HepG2 (cell line): Measurements from ENCODE around the gene PASK. TPM values are rescaled to one million over a fixed set of nuclear protein-coding genes. Genes with fewer than 3 reads are reported as not detected.

Source experiments
- ATAC-seq: fragments of 200-7000 bp; cut with Tn5 transposase; 3 replicates; pipeline ENCODE4 v1.9.1; 2020; ENCODE audit warnings: mild to moderate bottlenecking, moderate library complexity
- BruUV-seq: library from RNA; stranded (reverse); fragments of 400-500 nt; replicated peaks from 2 replicates; lab custom pipeline; 2021; lab: Mats Ljungman, UMichigan
- CTCF ChIA-PET: fragments of 300-600 bp; formaldehyde crosslinking; extraction: SDS; loops from one replicate; lab custom pipeline; 2021; ENCODE audit warnings: low total read pairs, inconsistent platforms, low intra/inter-chr PET ratio; lab: Yijun Ruan, JAX
- POLR2A ChIA-PET: fragments of 350-600 bp; sonication (Branson Sonifier 250); formaldehyde crosslinking; loops from one replicate; lab custom pipeline; 2020; ENCODE audit warnings: antibody characterized with exemption, inconsistent platforms; lab: Yijun Ruan, JAX
- DNase-seq: peaks from one replicate; pipeline ENCODE4 v3.0.0-alpha.2; 2015; ENCODE audit warnings: low spot score
- FAIRE-seq: peaks from 3 replicates; lab custom pipeline; 2011; peaks lifted over from hg19 to GRCh38; lab: Jason Lieb, UNC
- H2AFZ ChIP-seq: one replicate; pipeline ENCODE4 v1.6.1; 2011; ENCODE audit warnings: low read length, inconsistent platforms
- H3K27ac ChIP-seq: fragments of 300-600 bp; 3 replicates; pipeline ENCODE4 v1.8.0; 2011; ENCODE audit warnings: mixed run types, mild to moderate bottlenecking, mixed read lengths, low read length, inconsistent platforms; ENCODE audit not compliant: insufficient read depth; ENCODE audit errors: extremely low read length
- H3K27me3 ChIP-seq, 2 experiments: fragments of 200-600 bp in 1 of 2; 2 replicates in 1 of 2; 3 replicates in 1 of 2; pipeline versions ENCODE4 v1.6.0 to v1.8.0; 2011; ENCODE audit warnings: low read length in 2 of 2, mild to moderate bottlenecking in 2 of 2, moderate library complexity in 2 of 2, inconsistent platforms in 1 of 2; ENCODE audit not compliant: insufficient read depth in 2 of 2, control insufficient read depth in 1 of 2
- H3K36me3 ChIP-seq, 2 experiments: fragments of 200-600 bp in 1 of 2; replicated peaks in 1 of 2; 2 replicates in 1 of 2; 3 replicates in 1 of 2; pipeline versions ENCODE4 v1.5.1 to v1.8.0; 2011; ENCODE audit warnings: low read length in 2 of 2, inconsistent platforms in 1 of 2; ENCODE audit not compliant: insufficient read depth in 2 of 2, control insufficient read depth in 1 of 2
- H3K4me1 ChIP-seq: 2 replicates; pipeline ENCODE4 v1.5.1; 2012; ENCODE audit warnings: low read length, inconsistent platforms; ENCODE audit not compliant: insufficient read depth
- H3K4me2 ChIP-seq: 2 replicates; pipeline ENCODE4 v1.6.0; 2011; ENCODE audit warnings: low read depth, low read length, inconsistent platforms
- H3K4me3 ChIP-seq, 3 experiments: fragments of 200-600 bp in 1 of 3; sonication (generic), shearing (Covaris generic) in 1 of 3; replicated peaks in 1 of 3; 2 replicates each; pipeline ENCODE4 v1.5.1; 2011 to 2016; ENCODE audit warnings: low read length in 3 of 3, inconsistent platforms in 2 of 3, low read depth in 2 of 3, mild to moderate bottlenecking in 2 of 3, control low read depth in 1 of 3, mixed read lengths in 1 of 3; ENCODE audit not compliant: insufficient read depth in 1 of 3
- H3K79me2 ChIP-seq: one replicate; pipeline ENCODE4 v1.6.1; 2011; ENCODE audit warnings: low read length, inconsistent platforms; ENCODE audit not compliant: insufficient read depth
- H3K9ac ChIP-seq: 2 replicates; pipeline ENCODE4 v1.6.0; 2011; ENCODE audit warnings: mild to moderate bottlenecking, low read depth, low read length, inconsistent platforms; ENCODE audit not compliant: insufficient read depth
- H3K9me3 ChIP-seq: 2 replicates; pipeline ENCODE4 v1.5.1; 2012; ENCODE audit warnings: mild to moderate bottlenecking, low read length
- H4K20me1 ChIP-seq: 2 replicates; pipeline ENCODE4 v1.6.0; 2011; ENCODE audit warnings: inconsistent platforms, mild to moderate bottlenecking, low read length, moderate library complexity; ENCODE audit not compliant: insufficient read depth
- CREB1 ChIP-seq, 2 experiments: fragments of 450-650 bp in 1 of 2; IDR thresholded peaks; 2 replicates each; pipeline ENCODE4 v1.6.1; 2016 to 2017; ENCODE audit warnings: control low read depth in 1 of 2, mild to moderate bottlenecking in 1 of 2, missing compliant biosample characterization in 1 of 2, missing genetic modification characterization in 1 of 2
- KAT2B ChIP-seq: fragments of 150-350 bp; IDR thresholded peaks from 2 replicates; pipeline ENCODE4 v1.6.1; 2014; ENCODE audit warnings: low read depth, low read length, borderline replicate concordance
- PLRG1 ChIP-seq: fragments of 450-650 bp; conservative IDR thresholded peaks from 2 replicates; pipeline ENCODE4 v1.6.1; 2016
- RBM39 ChIP-seq: fragments of 200-400 bp; formaldehyde crosslinking; IDR thresholded peaks from one replicate; pipeline ENCODE4 v1.6.1; 2018; ENCODE audit warnings: antibody characterized with exemption, mild to moderate bottlenecking, low read depth, low read length; ENCODE audit not compliant: poor library complexity, severe bottlenecking
- SRY ChIP-seq: sonication (generic); formaldehyde crosslinking; IDR thresholded peaks from 2 replicates; pipeline ENCODE4 v1.8.0; 2022; ENCODE audit warnings: mild to moderate bottlenecking, missing genetic modification reagents
- TBP ChIP-seq: sonication (generic); formaldehyde crosslinking; IDR thresholded peaks from 2 replicates; pipeline ENCODE4 v1.5.0; 2020; ENCODE audit warnings: missing genetic modification reagents
- TBX3 ChIP-seq: fragments of 450-650 bp; IDR thresholded peaks from 2 replicates; pipeline ENCODE4 v1.6.1; 2017; ENCODE audit warnings: antibody characterized with exemption, mild to moderate bottlenecking, inconsistent platforms, borderline replicate concordance
- ZNF30 ChIP-seq: sonication (generic); formaldehyde crosslinking; IDR thresholded peaks from 2 replicates; pipeline ENCODE4 v1.5.0; 2020; ENCODE audit warnings: mild to moderate bottlenecking, missing genetic modification reagents
- ZNF746 ChIP-seq: sonication (generic); formaldehyde crosslinking; IDR thresholded peaks from 2 replicates; pipeline ENCODE4 v1.8.0; 2022; ENCODE audit warnings: mild to moderate bottlenecking, missing genetic modification reagents
- ZSCAN30 ChIP-seq: sonication (generic); formaldehyde crosslinking; IDR thresholded peaks from 2 replicates; pipeline ENCODE4 v1.5.0; 2020; ENCODE audit warnings: mild to moderate bottlenecking, missing genetic modification reagents
- WGBS: methylation state at CpG from one replicate; pipeline ENCODE4 v1.1.6; 2017; ENCODE audit warnings: low lambda C conversion rate; 5-methylcytosine and 5-hydroxymethylcytosine counted together
- in situ Hi-C: cut with HindIII; loops from 2 replicates; pipeline ENCODE4 v1.10.0; 2017; ENCODE audit warnings: low pct_unique_long_range_greater_than_20kb; ENCODE audit not compliant: extremely low pct_ligation_motif_present
- intact Hi-C: fragments of 100-400 bp; cut with micrococcal nuclease; formaldehyde crosslinking; loops from one replicate; pipeline ENCODE4 v1.10.0; 2022; ENCODE audit not compliant: unreplicated experiment
- polyA plus RNA-seq, 8 experiments: library from polyadenylated mRNA; depleted of rRNA in 3 of 8; stranded (reverse) in 7 of 8; unstranded in 1 of 8; fragments of >200 nt; fragmentation: Illumina TruSeq in 4 of 8; extraction: Trizol in 4 of 8; gene quantifications; 2 replicates each; pipeline versions ENCODE4 v1.2.1 to v1.2.3, GENCODE V29; 2011 to 2016; ENCODE audit warnings: low read depth in 4 of 8, missing spikeins in 1 of 8, mixed read lengths in 1 of 8; ENCODE audit not compliant: insufficient read depth in 1 of 8
- total RNA-seq, 5 experiments: library from RNA; depleted of rRNA; stranded (reverse); fragments of >200 nt; fragmentation: Illumina TruSeq; extraction: Trizol; gene quantifications; 2 replicates each; pipeline ENCODE4 v1.2.3, GENCODE V29; 2016; ENCODE audit warnings: low read depth in 1 of 5

PASK gene
- total and polyA plus RNA-seq, 2 of the 13 experiments (the other 11 are each of a cell fraction or from before 2014, with no cell fraction given) = 6.9 to 17.0 TPM

- POLR2A ChIA-PET = no interaction called here
- intact Hi-C loops = no loop called here
- no peak for ATAC-seq
- Histone ChIP-seq H3K27ac (no peak overlapping the region), H3K9ac (no peak overlapping the region), H3K4me3 (no peak overlapping the region), H2AFZ (no peak overlapping the region), H3K4me1 (peaks cover 7% of the 10 kb centered on the region), H3K9me3 (no peaks in the 10 kb centered on the region), H4K20me1 (no peaks in the 10 kb centered on the region), H3K36me3 (peaks cover 7 to 20% of the 10 kb centered on the region in 2 experiments; a peak in 3 of 5 replicates), H3K27me3 (no peaks in the 10 kb centered on the region), H3K79me2 (no peaks in the 10 kb centered on the region), H3K4me2 (no peak overlapping the region)
- TF ChIP-seq ZNF30 (CRISPR knock-in tag) (no peak), ZNF746 (CRISPR knock-in tag) (no peak), KAT2B (no peak), TBX3 (no peak), ZSCAN30 (no peak), TBP (CRISPR knock-in tag) (no peak), SRY (no peak), CREB1 (IDR thresholded peaks at IDR 0.05) (no peak), CREB1 (CRISPR knock-in tag; IDR thresholded peaks at IDR 0.05) (no peak), PLRG1 (no peak), RBM39 (no peak)
- no TSS peak for BruUV-seq
- 94% methylated on average over 34 of the region's 35 CpGs for WGBS
- CTCF ChIA-PET = no interaction called here
- DNase-seq = no peak
- in situ Hi-C loops = no loop called here
- peak; percentile 8 for FAIRE-seq
Observed at GRCh38 chr2:241108271-241109209, 40.7 kb downstream of the PASK start.
